IPS-NIHi11 (cell line): ENCODE measurements around the gene FAH.

Experiments used
- DNase-seq: peaks from one replicate; pipeline ENCODE4 v3.0.0; 2012; ENCODE audit warnings: mixed read lengths, low spot score

Gene FAH

GRCh38 chr15:80173022-80173759 is 20.4 kb downstream of the FAH start:
- peak; percentile 85 for DNase-seq

GRCh38 chr15:80174017-80174746 is 21.4 kb downstream of the FAH start:
- DNase-seq: no peak

GRCh38 chr15:80175436-80175835 is 22.6 kb downstream of the FAH start:
- no peak for DNase-seq

- DNase-seq: no peak
Measured at GRCh38 chr15:80176443-80176842, 23.6 kb downstream of the FAH start.

- no peak for DNase-seq
Measured at GRCh38 chr15:80177156-80177555, 24.4 kb downstream of the FAH start.

GRCh38 chr15:80179025-80179759 is 26.4 kb downstream of the FAH start:
- DNase-seq: no peak

- DNase-seq: no peak
Measured at GRCh38 chr15:80179935-80180334, 27.1 kb downstream of the FAH start.

GRCh38 chr15:80180468-80180867 is 27.7 kb downstream of the FAH start:
- peak; percentile 23 for DNase-seq

GRCh38 chr15:80180986-80181385 is 28.2 kb downstream of the FAH start:
- no peak for DNase-seq

GRCh38 chr15:80182611-80183261 is 29.9 kb downstream of the FAH start:
- DNase-seq: no peak

GRCh38 chr15:80183306-80183705 is 30.5 kb downstream of the FAH start:
- no peak for DNase-seq

- no peak for DNase-seq
Measured at GRCh38 chr15:80183886-80184285, 31.1 kb downstream of the FAH start.

GRCh38 chr15:80184554-80184953 is 31.8 kb downstream of the FAH start:
- no peak for DNase-seq

GRCh38 chr15:80185152-80185551 is 32.4 kb downstream of the FAH start:
- DNase-seq: no peak

- no peak for DNase-seq
Measured at GRCh38 chr15:80186066-80186465, 33.3 kb downstream of the FAH start.

GRCh38 chr15:80186597-80186996 is 33.8 kb downstream of the FAH start:
- no peak for DNase-seq

- no peak for DNase-seq
Measured at GRCh38 chr15:80188251-80188650, 35.5 kb downstream of the FAH start.

- no peak for DNase-seq
Measured at GRCh38 chr15:80191198-80191597, 38.4 kb downstream of the FAH start.

- DNase-seq: no peak
Measured at GRCh38 chr15:80191897-80192595, 39.2 kb downstream of the FAH start.

GRCh38 chr15:80194186-80194585 is 41.4 kb downstream of the FAH start:
- DNase-seq: no peak

- DNase-seq: no peak
Measured at GRCh38 chr15:80194914-80195313, 42.1 kb downstream of the FAH start.

- no peak for DNase-seq
Measured at GRCh38 chr15:80199366-80199765, 46.6 kb downstream of the FAH start.
